PC-3 (cell line): Measurements from ENCODE around the gene MPHOSPH9. TPM values are rescaled to one million over a fixed set of nuclear protein-coding genes. Genes with fewer than 3 reads are reported as not detected.

Experiments
- ATAC-seq: fragments of 200-7000 bp; cut with Tn5 transposase; 2 replicates; pipeline ENCODE4 v1.9.1; 2020; ENCODE audit warnings: mild to moderate bottlenecking, moderate library complexity
- BruUV-seq: library from RNA; stranded (reverse); fragments of 400-500 nt; replicated peaks from 2 replicates; lab custom pipeline; 2021; lab: Mats Ljungman, UMichigan
- CTCF ChIA-PET: fragments of 300-600 bp; sonication (Branson Sonifier 250); formaldehyde crosslinking; loops from one replicate; lab custom pipeline; 2022; ENCODE audit warnings: antibody characterized with exemption; lab: Charles Lee
- POLR2A ChIA-PET: fragments of 300-600 bp; sonication (Branson Sonifier 250); formaldehyde crosslinking; loops from one replicate; lab custom pipeline; 2022; ENCODE audit warnings: antibody characterized with exemption; ENCODE audit not compliant: unreplicated experiment; lab: Charles Lee
- DNase-seq: peaks from one replicate; pipeline ENCODE4 v3.0.0-alpha.2; 2015
- H2AFZ ChIP-seq: fragments of 300-600 bp; sonication (generic); 2 replicates; pipeline ENCODE4 v1.6.0; 2016; ENCODE audit warnings: antibody characterized with exemption, low read length
- H3F3A ChIP-seq: fragments of 300-600 bp; sonication (generic); one replicate; pipeline ENCODE4 v1.6.0; 2017; ENCODE audit warnings: antibody characterized with exemption, low read length, control low read depth, mild to moderate bottlenecking; ENCODE audit not compliant: unreplicated experiment
- H3K27ac ChIP-seq: fragments of 300-600 bp; sonication (generic); 2 replicates; pipeline ENCODE4 v1.5.1; 2016; ENCODE audit warnings: mild to moderate bottlenecking, low read length
- H3K27me3 ChIP-seq: fragments of 300-600 bp; sonication (generic); 2 replicates; pipeline ENCODE4 v1.6.1; 2016; ENCODE audit warnings: low read length, mixed read lengths
- H3K36me3 ChIP-seq: fragments of 300-600 bp; sonication (generic); 2 replicates; pipeline ENCODE4 v1.6.1; 2016; ENCODE audit warnings: low read depth, mixed run types, low read length, mixed read lengths
- H3K4me1 ChIP-seq: fragments of 300-600 bp; sonication (generic); 2 replicates; pipeline ENCODE4 v1.5.1; 2016; ENCODE audit warnings: low read length; ENCODE audit not compliant: insufficient read depth
- H3K4me2 ChIP-seq: fragments of 300-600 bp; sonication (generic); 2 replicates; pipeline ENCODE4 v1.6.0; 2016; ENCODE audit warnings: low read length
- H3K4me3 ChIP-seq: fragments of 300-600 bp; sonication (generic); 2 replicates; pipeline ENCODE4 v1.5.1; 2016; ENCODE audit warnings: mild to moderate bottlenecking, low read length, mixed read lengths
- H3K79me2 ChIP-seq: fragments of 300-600 bp; sonication (generic); 2 replicates; pipeline ENCODE4 v1.6.1; 2017; ENCODE audit warnings: low read length, mixed read lengths
- H3K9ac ChIP-seq: fragments of 300-600 bp; sonication (generic); 2 replicates; pipeline ENCODE4 v1.6.0; 2016; ENCODE audit warnings: mild to moderate bottlenecking, low read length
- H3K9me2 ChIP-seq: fragments of 300-600 bp; sonication (generic); replicated peaks from 2 replicates; pipeline ENCODE4 v1.6.1; 2016; ENCODE audit warnings: mixed run types, low read length, mixed read lengths
- H3K9me3 ChIP-seq: fragments of 300-600 bp; sonication (generic); 2 replicates; pipeline ENCODE4 v1.6.1; 2016; ENCODE audit warnings: low read length, mixed read lengths
- H4K20me1 ChIP-seq: fragments of 300-600 bp; sonication (generic); 2 replicates; pipeline ENCODE4 v1.6.1; 2016; ENCODE audit warnings: low read length, mixed read lengths
- CTCF ChIP-seq: fragments of 300-600 bp; sonication (generic); conservative IDR thresholded peaks from 2 replicates; pipeline ENCODE4 v1.5.1; 2017; ENCODE audit warnings: antibody characterized with exemption, low read depth, mild to moderate bottlenecking, low read length
- EZH2phosphoT487 ChIP-seq: fragments of 300-600 bp; sonication (generic); IDR thresholded peaks from 2 replicates; pipeline ENCODE4 v1.6.1; 2018; ENCODE audit warnings: mild to moderate bottlenecking, antibody characterized with exemption, low read length, borderline replicate concordance
- intact Hi-C: fragments of 100-400 bp; cut with micrococcal nuclease; formaldehyde crosslinking; loops from 2 replicates; pipeline ENCODE4 v1.9.0; 2023
- total RNA-seq: library from RNA; depleted of rRNA; stranded (reverse); fragments of >200 nt; gene quantifications from 2 replicates; pipeline ENCODE4 v1.2.3, GENCODE V29; 2014; rRNA removed

The MPHOSPH9 gene
- total RNA-seq, 1 experiment from 2014 or later = 42.5 TPM

DNA sequence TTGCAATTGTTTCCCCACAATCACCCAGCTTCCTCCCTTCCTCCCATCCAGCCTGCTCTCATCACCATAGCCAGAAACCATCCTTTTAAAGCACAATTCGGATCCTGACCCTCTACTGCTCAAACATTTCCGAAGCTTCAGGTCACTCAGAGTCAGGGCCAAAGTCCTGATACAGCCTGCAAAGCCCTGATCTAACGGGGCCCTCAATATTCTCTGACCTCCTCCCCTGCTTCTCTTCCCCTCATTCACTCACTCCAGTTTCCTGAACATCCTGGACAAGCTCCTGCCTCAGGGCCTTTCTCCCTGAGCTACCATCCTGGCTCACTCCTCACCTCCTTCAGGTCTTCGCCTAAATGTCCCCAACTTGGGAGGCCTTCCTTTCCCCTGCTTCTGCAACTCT is 128.1 kb downstream of the MPHOSPH9 start:
- Histone ChIP-seq H3K4me1 (peaks cover 30% of the 10 kb centered on the region), H3K27ac (no peak overlapping the region), H3K9ac (no peak overlapping the region), H3K9me2 (no peaks in the 10 kb centered on the region), H3K27me3 (no peaks in the 10 kb centered on the region), H3K9me3 (no peaks in the 10 kb centered on the region), H3K79me2 (no peaks in the 10 kb centered on the region), H3K4me2 (no peak overlapping the region), H3F3A (no peaks in the 10 kb centered on the region), H3K4me3 (no peak overlapping the region), H3K36me3 (no peaks in the 10 kb centered on the region), H4K20me1 (no peaks in the 10 kb centered on the region), H2AFZ (no peak overlapping the region)
- no peak for DNase-seq
- intact Hi-C loops = no loop called here
- ChIA-PET POLR2A (interaction anchor here (0.6 kb wide), 1 partner anchor 131 kb away, joined by 3 read pairs; no protein-coding TSS in a partner anchor), CTCF (no interaction called here)
- TF ChIP-seq CTCF (no peak), EZH2phosphoT487 (no peak)
- BruUV-seq = no TSS peak
- no peak for ATAC-seq

Other genes with a start within 250 kb of the MPHOSPH9 start
- 5.6 and 8.1 TPM in 2 replicates for gene PITPNM2, start 82.1 kb downstream of the MPHOSPH9 start, total RNA-seq
- gene MTRFR, start 295 bp upstream of the MPHOSPH9 start, total RNA-seq = 15.9 and 23.2 TPM in 2 replicates
- 162 and 175 TPM in 2 replicates for gene CDK2AP1, start 38.7 kb upstream of the MPHOSPH9 start, total RNA-seq
- 23.3 and 25.3 TPM in 2 replicates for gene SBNO1, start 131.7 kb upstream of the MPHOSPH9 start, total RNA-seq
- gene KMT5A, start 151.0 kb upstream of the MPHOSPH9 start, total RNA-seq = 59.3 and 73.5 TPM in 2 replicates
- gene RILPL2, start 203.5 kb upstream of the MPHOSPH9 start, total RNA-seq = 2.2 and 3.2 TPM in 2 replicates
- gene SNRNP35, start 225.0 kb upstream of the MPHOSPH9 start, total RNA-seq = 15.9 and 22.9 TPM in 2 replicates